ENCODE data around the gene DIAPH2.

DIAPH2 gene

GRCh38 chrX:97494756-97495372, 810.2 kb downstream of the DIAPH2 start:
- H3K4me3 ChIP-seq (ENCODE audit: low read depth, low read length): no peak overlapping the region
- no peak for TF ChIP-seq POLR2A (IDR thresholded peaks at IDR 0.05; ENCODE audit: extremely low read depth, insufficient read length)
- TF ChIP-seq CTCF (IDR thresholded peaks at IDR 0.05; ENCODE audit: low read depth, low read length): no peak
- TF ChIP-seq MAX (IDR thresholded peaks at IDR 0.05; ENCODE audit: low read depth, low read length): no peak
- TF ChIP-seq MYC (IDR thresholded peaks at IDR 0.05; ENCODE audit: low read depth, low read length): no peak
- no peak for DNase-seq (ENCODE audit: low read depth)

- TF ChIP-seq POLR2A (IDR thresholded peaks at IDR 0.05; ENCODE audit: extremely low read depth, insufficient read length) (no peak), MAX (IDR thresholded peaks at IDR 0.05; ENCODE audit: low read depth, low read length) (no peak), CTCF (IDR thresholded peaks at IDR 0.05; ENCODE audit: low read depth, low read length) (no peak), MYC (IDR thresholded peaks at IDR 0.05; ENCODE audit: low read depth, low read length) (no peak)
- no peak for DNase-seq (ENCODE audit: low read depth)
- H3K4me3 ChIP-seq (ENCODE audit: low read depth, low read length): no peak overlapping the region
Observed at GRCh38 chrX:97498093-97498492, 813.5 kb downstream of the DIAPH2 start.

GRCh38 chrX:97504431-97504830, 819.8 kb downstream of the DIAPH2 start:
- H3K4me3 ChIP-seq (ENCODE audit: low read depth, low read length): no peak overlapping the region
- DNase-seq (ENCODE audit: low read depth): no peak
- TF ChIP-seq MAX (IDR thresholded peaks at IDR 0.05; ENCODE audit: low read depth, low read length) (no peak), POLR2A (IDR thresholded peaks at IDR 0.05; ENCODE audit: extremely low read depth, insufficient read length) (no peak), MYC (IDR thresholded peaks at IDR 0.05; ENCODE audit: low read depth, low read length) (no peak), CTCF (IDR thresholded peaks at IDR 0.05; ENCODE audit: low read depth, low read length) (no peak)

GRCh38 chrX:97517763-97518162, 833.1 kb downstream of the DIAPH2 start:
- TF ChIP-seq MAX (IDR thresholded peaks at IDR 0.05; ENCODE audit: low read depth, low read length) (no peak), MYC (IDR thresholded peaks at IDR 0.05; ENCODE audit: low read depth, low read length) (no peak), POLR2A (IDR thresholded peaks at IDR 0.05; ENCODE audit: extremely low read depth, insufficient read length) (no peak), CTCF (IDR thresholded peaks at IDR 0.05; ENCODE audit: low read depth, low read length) (no peak)
- no peak for DNase-seq (ENCODE audit: low read depth)
- H3K4me3 ChIP-seq (ENCODE audit: low read depth, low read length): no peak overlapping the region

GRCh38 chrX:97522307-97522706, 837.7 kb downstream of the DIAPH2 start:
- DNase-seq (ENCODE audit: low read depth): no peak
- TF ChIP-seq POLR2A (IDR thresholded peaks at IDR 0.05; ENCODE audit: extremely low read depth, insufficient read length) (no peak), CTCF (IDR thresholded peaks at IDR 0.05; ENCODE audit: low read depth, low read length) (no peak), MYC (IDR thresholded peaks at IDR 0.05; ENCODE audit: low read depth, low read length) (no peak), MAX (IDR thresholded peaks at IDR 0.05; ENCODE audit: low read depth, low read length) (no peak)

More at GRCh38 chrX:97522307-97522706, 837.7 kb downstream of the DIAPH2 start:
- no peak overlapping the region for H3K4me3 ChIP-seq (ENCODE audit: low read depth, low read length)

All from NB4 (cell line).